Keratinocyte (primary cell): ENCODE results near the gene APOBEC4. TPM values are rescaled to one million over a fixed set of nuclear protein-coding genes. Genes with fewer than 3 reads are reported as not detected.

ENCODE experiments used
- DNase-seq: peaks from one replicate; pipeline ENCODE4 v3.0.0-alpha.2; 2011; ENCODE audit warnings: low read depth, missing footprints, low spot score
- FAIRE-seq: peaks from 2 replicates; lab custom pipeline; 2011; peaks lifted over from hg19 to GRCh38; lab: Jason Lieb, UNC
- H2AFZ ChIP-seq: 2 replicates; pipeline ENCODE4 v1.6.0; 2012; ENCODE audit warnings: low read length, control low read depth, inconsistent platforms; ENCODE audit not compliant: control insufficient read depth
- H3K27ac ChIP-seq: 2 replicates; pipeline ENCODE4 v1.5.1; 2011; ENCODE audit warnings: low read length; ENCODE audit not compliant: control insufficient read depth, insufficient read depth
- H3K27me3 ChIP-seq: 3 replicates; pipeline ENCODE4 v1.6.0; 2011; ENCODE audit warnings: low read length; ENCODE audit not compliant: control insufficient read depth, insufficient read depth; ENCODE audit errors: extremely low read depth
- H3K36me3 ChIP-seq, 2 experiments: 2 replicates in 1 of 2; 3 replicates in 1 of 2; pipeline ENCODE4 v1.5.1; 2011; ENCODE audit warnings: low read length in 2 of 2, mild to moderate bottlenecking in 1 of 2; ENCODE audit not compliant: control insufficient read depth in 2 of 2, insufficient read depth in 2 of 2; ENCODE audit errors: extremely low read depth in 1 of 2
- H3K4me1 ChIP-seq: 3 replicates; pipeline ENCODE4 v1.5.1; 2011; ENCODE audit warnings: low read length; ENCODE audit not compliant: control insufficient read depth, insufficient read depth; ENCODE audit errors: extremely low read depth
- H3K4me2 ChIP-seq: 3 replicates; pipeline ENCODE4 v1.6.0; 2011; ENCODE audit warnings: low read depth, low read length; ENCODE audit not compliant: control insufficient read depth, insufficient read depth; ENCODE audit errors: extremely low read depth
- H3K4me3 ChIP-seq, 3 experiments: fragments of 200-600 bp in 1 of 3; sonication (generic) in 1 of 3; 2 replicates in 2 of 3; 3 replicates in 1 of 3; pipeline ENCODE4 v1.5.1; 2011 to 2016; ENCODE audit warnings: low read length in 3 of 3, mild to moderate bottlenecking in 3 of 3, control low read depth in 2 of 3, inconsistent platforms in 1 of 3, low read depth in 1 of 3, mixed read lengths in 1 of 3, mixed run types in 1 of 3, moderate library complexity in 1 of 3; ENCODE audit not compliant: control insufficient read depth in 2 of 3, insufficient read depth in 2 of 3; ENCODE audit errors: extremely low read depth in 1 of 3
- H3K79me2 ChIP-seq: 2 replicates; pipeline ENCODE4 v1.6.0; 2012; ENCODE audit warnings: low read length; ENCODE audit not compliant: control insufficient read depth, insufficient read depth
- H3K9ac ChIP-seq: 3 replicates; pipeline ENCODE4 v1.6.0; 2011; ENCODE audit warnings: low read length; ENCODE audit not compliant: control insufficient read depth, insufficient read depth; ENCODE audit errors: extremely low read depth
- H3K9me1 ChIP-seq: 3 replicates; pipeline ENCODE4 v1.6.0; 2011; ENCODE audit warnings: low read length; ENCODE audit not compliant: control insufficient read depth, insufficient read depth; ENCODE audit errors: extremely low read depth
- H3K9me3 ChIP-seq: 2 replicates; pipeline ENCODE4 v1.5.1; 2012; ENCODE audit warnings: low read depth, low read length; ENCODE audit not compliant: control insufficient read depth
- H4K20me1 ChIP-seq: 3 replicates; pipeline ENCODE4 v1.6.0; 2011; ENCODE audit warnings: low read length; ENCODE audit not compliant: control insufficient read depth, insufficient read depth; ENCODE audit errors: extremely low read depth
- EZH2 ChIP-seq: IDR thresholded peaks from one replicate; pipeline ENCODE4 v1.6.1; 2012; ENCODE audit warnings: inconsistent platforms, mild to moderate bottlenecking, low read length, moderate library complexity
- dilution Hi-C: fragments of 300-500 bp; cut with MboI; formaldehyde crosslinking; loops from one replicate; pipeline ENCODE4 v1.7.0; 2020; ENCODE audit warnings: low sequenced_read_pairs; ENCODE audit not compliant: extremely low pct_ligation_motif_present
- polyA plus RNA-seq, 5 experiments: library from polyadenylated mRNA; depleted of rRNA in 3 of 5; stranded (reverse) in 3 of 5; stranded (forward) in 1 of 5; unstranded in 1 of 5; fragments of >200 nt; gene quantifications; 1 replicate in 1 of 5; 2 replicates in 3 of 5; 3 replicates in 1 of 5; pipeline versions ENCODE4 v1.2.1 to v1.2.3, GENCODE V29; 2011 to 2012; ENCODE audit warnings: missing spikeins in 2 of 5, low read depth in 1 of 5, low replicate concordance in 1 of 5
- TF ChIP-seq, protein P1 (sequence below), 3 experiments: IDR thresholded peaks in 1 of 3; conservative IDR thresholded peaks in 1 of 3; optimal IDR thresholded peaks in 1 of 3; 2 replicates in 2 of 3; 3 replicates in 1 of 3; pipeline versions ENCODE3 to v1.5.1; 2011; ENCODE audit warnings: low read length in 3 of 3, mild to moderate bottlenecking in 3 of 3, moderate library complexity in 2 of 3, control low read depth in 1 of 3, inconsistent platforms in 1 of 3; ENCODE audit not compliant: insufficient read depth in 2 of 3; ENCODE audit errors: extremely low read depth in 1 of 3

Gene APOBEC4
- polyA plus RNA-seq, 1 donor (not counting 4 experiments of a cell fraction or from before 2014, with no cell fraction given), result not detected

DNA sequence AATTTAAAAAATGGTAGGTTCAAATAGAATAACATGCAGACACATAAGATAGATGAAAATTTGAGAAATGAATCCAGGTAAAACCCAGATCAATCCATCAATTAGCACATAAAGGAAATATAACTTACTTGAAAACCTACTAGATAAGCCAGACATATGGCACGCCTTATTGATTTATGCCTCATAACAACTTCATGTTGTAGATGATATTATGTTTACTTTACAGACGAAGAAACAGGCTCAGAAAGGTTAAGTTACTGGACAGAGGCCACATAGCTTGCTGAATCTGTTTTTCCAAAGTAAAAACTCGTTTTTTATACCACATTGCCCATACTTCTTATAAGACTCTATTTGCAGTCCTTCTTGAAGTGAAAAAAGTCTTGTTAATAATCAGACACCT is 40.7 kb downstream of the APOBEC4 start:
- H3K9ac ChIP-seq, result no peak overlapping the region
- no peak for TF ChIP-seq EZH2
- TF ChIP-seq, protein P1, sequence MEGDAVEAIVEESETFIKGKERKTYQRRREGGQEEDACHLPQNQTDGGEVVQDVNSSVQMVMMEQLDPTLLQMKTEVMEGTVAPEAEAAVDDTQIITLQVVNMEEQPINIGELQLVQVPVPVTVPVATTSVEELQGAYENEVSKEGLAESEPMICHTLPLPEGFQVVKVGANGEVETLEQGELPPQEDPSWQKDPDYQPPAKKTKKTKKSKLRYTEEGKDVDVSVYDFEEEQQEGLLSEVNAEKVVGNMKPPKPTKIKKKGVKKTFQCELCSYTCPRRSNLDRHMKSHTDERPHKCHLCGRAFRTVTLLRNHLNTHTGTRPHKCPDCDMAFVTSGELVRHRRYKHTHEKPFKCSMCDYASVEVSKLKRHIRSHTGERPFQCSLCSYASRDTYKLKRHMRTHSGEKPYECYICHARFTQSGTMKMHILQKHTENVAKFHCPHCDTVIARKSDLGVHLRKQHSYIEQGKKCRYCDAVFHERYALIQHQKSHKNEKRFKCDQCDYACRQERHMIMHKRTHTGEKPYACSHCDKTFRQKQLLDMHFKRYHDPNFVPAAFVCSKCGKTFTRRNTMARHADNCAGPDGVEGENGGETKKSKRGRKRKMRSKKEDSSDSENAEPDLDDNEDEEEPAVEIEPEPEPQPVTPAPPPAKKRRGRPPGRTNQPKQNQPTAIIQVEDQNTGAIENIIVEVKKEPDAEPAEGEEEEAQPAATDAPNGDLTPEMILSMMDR (optimal IDR thresholded peaks at IDR 0.05 in 1 of 3, IDR thresholded peaks at IDR 0.05 in 1 of 3, conservative IDR thresholded peaks at IDR 0.05 in 1 of 3; ENCODE audit: extremely low read depth in 1 of 3, insufficient read depth in 2 of 3, low read length in 3 of 3), result no peak
- H3K4me3 ChIP-seq, result no peak overlapping the region

DNA sequence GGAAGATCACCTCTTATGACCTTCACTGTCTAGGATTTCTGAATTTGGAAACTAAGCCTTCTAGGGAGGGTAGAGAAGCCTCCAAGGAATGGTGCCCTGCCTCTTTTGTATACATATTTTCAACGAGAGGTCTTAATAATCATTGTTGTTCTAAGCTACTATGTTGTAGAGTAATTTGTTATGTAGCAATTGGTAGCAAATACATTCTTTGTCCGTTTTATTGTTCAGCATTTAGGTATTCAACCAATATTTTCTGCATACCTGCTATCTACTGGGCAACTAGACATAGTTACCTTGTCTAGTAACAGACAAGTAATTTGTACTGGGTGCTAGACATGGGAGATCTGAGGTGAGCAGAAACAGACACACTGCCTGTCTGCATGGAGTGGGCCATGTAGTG is 42.1 kb downstream of the APOBEC4 start:
- H3K4me1 ChIP-seq, result peaks cover 36% of the 10 kb centered on the region
- dilution Hi-C loops, result no loop called here

More for the DNA sequence above, 40.7 kb downstream of the APOBEC4 start:
- DNase-seq (no peak), FAIRE-seq (no peak)
- no peak overlapping the region for H3K4me2 ChIP-seq
- no peaks in the 10 kb centered on the region for H3K36me3 ChIP-seq
- no peaks in the 10 kb centered on the region for H3K9me1 ChIP-seq
- no peaks in the 10 kb centered on the region for H3K27me3 ChIP-seq
- H3K27ac ChIP-seq, result peak overlapping the region; percentile 61
- H2AFZ ChIP-seq, result no peak overlapping the region
- H3K9me3 ChIP-seq, result no peaks in the 10 kb centered on the region
- dilution Hi-C loops, result no loop called here
- peaks cover 36% of the 10 kb centered on the region for H3K4me1 ChIP-seq
- no peaks in the 10 kb centered on the region for H3K79me2 ChIP-seq
- no peaks in the 10 kb centered on the region for H4K20me1 ChIP-seq

More for the DNA sequence above, 42.1 kb downstream of the APOBEC4 start:
- H3K79me2 ChIP-seq, result no peaks in the 10 kb centered on the region
- TF ChIP-seq EZH2, result no peak
- TF ChIP-seq, protein P1 (optimal IDR thresholded peaks at IDR 0.05 in 1 of 3, IDR thresholded peaks at IDR 0.05 in 1 of 3, conservative IDR thresholded peaks at IDR 0.05 in 1 of 3; ENCODE audit: extremely low read depth in 1 of 3, insufficient read depth in 2 of 3, low read length in 3 of 3), result no peak
- no peaks in the 10 kb centered on the region for H4K20me1 ChIP-seq
- DNase-seq (no peak), FAIRE-seq (no peak)
- no peaks in the 10 kb centered on the region for H3K36me3 ChIP-seq
- H3K4me3 ChIP-seq, result no peak overlapping the region
- H2AFZ ChIP-seq, result no peak overlapping the region
- no peaks in the 10 kb centered on the region for H3K9me3 ChIP-seq
- no peak overlapping the region for H3K9ac ChIP-seq
- H3K27ac ChIP-seq, result no peak overlapping the region
- no peaks in the 10 kb centered on the region for H3K27me3 ChIP-seq
- no peaks in the 10 kb centered on the region for H3K9me1 ChIP-seq
- H3K4me2 ChIP-seq, result no peak overlapping the region
